HepG2 (cell line): Measurements from ENCODE around the gene CIDEA. TPM values are rescaled to one million over a fixed set of nuclear protein-coding genes. Genes with fewer than 3 reads are reported as not detected.
"Not testable (repeated sequence)": the region's sequence is repeated elsewhere in the genome, so short reads cannot be mapped to it uniquely, and the experiment has no call there.

Source experiments
- ATAC-seq: fragments of 200-7000 bp; cut with Tn5 transposase; 3 replicates; pipeline ENCODE4 v1.9.1; 2020; ENCODE audit warnings: mild to moderate bottlenecking, moderate library complexity
- BruUV-seq: library from RNA; stranded (reverse); fragments of 400-500 nt; replicated peaks from 2 replicates; lab custom pipeline; 2021; lab: Mats Ljungman, UMichigan
- CTCF ChIA-PET: fragments of 300-600 bp; formaldehyde crosslinking; extraction: SDS; loops from one replicate; lab custom pipeline; 2021; ENCODE audit warnings: low total read pairs, inconsistent platforms, low intra/inter-chr PET ratio; lab: Yijun Ruan, JAX
- POLR2A ChIA-PET: fragments of 350-600 bp; sonication (Branson Sonifier 250); formaldehyde crosslinking; loops from one replicate; lab custom pipeline; 2020; ENCODE audit warnings: antibody characterized with exemption, inconsistent platforms; lab: Yijun Ruan, JAX
- DNase-seq: peaks from one replicate; pipeline ENCODE4 v3.0.0-alpha.2; 2015; ENCODE audit warnings: low spot score
- FAIRE-seq: peaks from 3 replicates; lab custom pipeline; 2011; peaks lifted over from hg19 to GRCh38; lab: Jason Lieb, UNC
- H2AFZ ChIP-seq: one replicate; pipeline ENCODE4 v1.6.1; 2011; ENCODE audit warnings: low read length, inconsistent platforms
- H3K27ac ChIP-seq: fragments of 300-600 bp; 3 replicates; pipeline ENCODE4 v1.8.0; 2011; ENCODE audit warnings: mixed run types, mild to moderate bottlenecking, mixed read lengths, low read length, inconsistent platforms; ENCODE audit not compliant: insufficient read depth; ENCODE audit errors: extremely low read length
- H3K27me3 ChIP-seq, 2 experiments: fragments of 200-600 bp in 1 of 2; 2 replicates in 1 of 2; 3 replicates in 1 of 2; pipeline versions ENCODE4 v1.6.0 to v1.8.0; 2011; ENCODE audit warnings: low read length in 2 of 2, mild to moderate bottlenecking in 2 of 2, moderate library complexity in 2 of 2, inconsistent platforms in 1 of 2; ENCODE audit not compliant: insufficient read depth in 2 of 2, control insufficient read depth in 1 of 2
- H3K36me3 ChIP-seq, 2 experiments: fragments of 200-600 bp in 1 of 2; replicated peaks in 1 of 2; 2 replicates in 1 of 2; 3 replicates in 1 of 2; pipeline versions ENCODE4 v1.5.1 to v1.8.0; 2011; ENCODE audit warnings: low read length in 2 of 2, inconsistent platforms in 1 of 2; ENCODE audit not compliant: insufficient read depth in 2 of 2, control insufficient read depth in 1 of 2
- H3K4me1 ChIP-seq: 2 replicates; pipeline ENCODE4 v1.5.1; 2012; ENCODE audit warnings: low read length, inconsistent platforms; ENCODE audit not compliant: insufficient read depth
- H3K4me2 ChIP-seq: 2 replicates; pipeline ENCODE4 v1.6.0; 2011; ENCODE audit warnings: low read depth, low read length, inconsistent platforms
- H3K4me3 ChIP-seq, 3 experiments: fragments of 200-600 bp in 1 of 3; sonication (generic), shearing (Covaris generic) in 1 of 3; replicated peaks in 1 of 3; 2 replicates each; pipeline ENCODE4 v1.5.1; 2011 to 2016; ENCODE audit warnings: low read length in 3 of 3, inconsistent platforms in 2 of 3, low read depth in 2 of 3, mild to moderate bottlenecking in 2 of 3, control low read depth in 1 of 3, mixed read lengths in 1 of 3; ENCODE audit not compliant: insufficient read depth in 1 of 3
- H3K79me2 ChIP-seq: one replicate; pipeline ENCODE4 v1.6.1; 2011; ENCODE audit warnings: low read length, inconsistent platforms; ENCODE audit not compliant: insufficient read depth
- H3K9ac ChIP-seq: 2 replicates; pipeline ENCODE4 v1.6.0; 2011; ENCODE audit warnings: mild to moderate bottlenecking, low read depth, low read length, inconsistent platforms; ENCODE audit not compliant: insufficient read depth
- H3K9me3 ChIP-seq: 2 replicates; pipeline ENCODE4 v1.5.1; 2012; ENCODE audit warnings: mild to moderate bottlenecking, low read length
- H4K20me1 ChIP-seq: 2 replicates; pipeline ENCODE4 v1.6.0; 2011; ENCODE audit warnings: inconsistent platforms, mild to moderate bottlenecking, low read length, moderate library complexity; ENCODE audit not compliant: insufficient read depth
- MTF1 ChIP-seq: sonication (generic); formaldehyde crosslinking; IDR thresholded peaks from 2 replicates; pipeline ENCODE4 v1.5.0; 2020; ENCODE audit warnings: missing genetic modification reagents
- MYC ChIP-seq: sonication (generic); formaldehyde crosslinking; IDR thresholded peaks from 2 replicates; pipeline ENCODE4 v1.9.0; 2021; ENCODE audit warnings: missing genetic modification reagents, borderline replicate concordance
- ZNF362 ChIP-seq: sonication (generic); formaldehyde crosslinking; IDR thresholded peaks from 2 replicates; pipeline ENCODE4 v1.4.0; 2020; ENCODE audit warnings: missing genetic modification reagents, mild to moderate bottlenecking, borderline replicate concordance
- WGBS: methylation state at CpG from one replicate; pipeline ENCODE4 v1.1.6; 2017; ENCODE audit warnings: low lambda C conversion rate; 5-methylcytosine and 5-hydroxymethylcytosine counted together
- in situ Hi-C: cut with HindIII; loops from 2 replicates; pipeline ENCODE4 v1.10.0; 2017; ENCODE audit warnings: low pct_unique_long_range_greater_than_20kb; ENCODE audit not compliant: extremely low pct_ligation_motif_present
- intact Hi-C: fragments of 100-400 bp; cut with micrococcal nuclease; formaldehyde crosslinking; loops from one replicate; pipeline ENCODE4 v1.10.0; 2022; ENCODE audit not compliant: unreplicated experiment
- polyA plus RNA-seq, 8 experiments: library from polyadenylated mRNA; depleted of rRNA in 3 of 8; stranded (reverse) in 7 of 8; unstranded in 1 of 8; fragments of >200 nt; fragmentation: Illumina TruSeq in 4 of 8; extraction: Trizol in 4 of 8; gene quantifications; 2 replicates each; pipeline versions ENCODE4 v1.2.1 to v1.2.3, GENCODE V29; 2011 to 2016; ENCODE audit warnings: low read depth in 4 of 8, missing spikeins in 1 of 8, mixed read lengths in 1 of 8; ENCODE audit not compliant: insufficient read depth in 1 of 8
- total RNA-seq, 5 experiments: library from RNA; depleted of rRNA; stranded (reverse); fragments of >200 nt; fragmentation: Illumina TruSeq; extraction: Trizol; gene quantifications; 2 replicates each; pipeline ENCODE4 v1.2.3, GENCODE V29; 2016; ENCODE audit warnings: low read depth in 1 of 5

Gene CIDEA
- total and polyA plus RNA-seq, 2 of the 13 experiments (the other 11 are each of a cell fraction or from before 2014, with no cell fraction given) = not detected

GRCh38 chr18:12230561-12230960, 23.6 kb upstream of the CIDEA start:
- POLR2A ChIA-PET, H3K36me3 ChIP-seq, ATAC-seq, FAIRE-seq, H3K4me1 ChIP-seq, CTCF ChIA-PET, BruUV-seq, H3K4me3 ChIP-seq, H3K9ac ChIP-seq, DNase-seq, intact Hi-C loops, H2AFZ ChIP-seq, H3K9me3 ChIP-seq, H3K4me2 ChIP-seq, H3K79me2 ChIP-seq, H4K20me1 ChIP-seq, H3K27ac ChIP-seq: not testable (repeated sequence)
- peaks cover 0 to 13% of the 10 kb centered on the region in 2 experiments; a peak in 2 of 5 replicates for H3K27me3 ChIP-seq
- in situ Hi-C loops = loop anchor here (10.0 kb wide), 2 partner anchors 76 to 1626 kb away; no protein-coding TSS in a partner anchor
- 53% methylated on average over 8 of the region's 8 CpGs for WGBS

- TF ChIP-seq MYC (CRISPR knock-in tag) = no peak
- TF ChIP-seq ZNF362 = no peak
- no peak for TF ChIP-seq MTF1
- ChIA-PET POLR2A (interaction anchor here (0.5 kb wide), 1 partner anchor 231 kb away, joined by 3 read pairs; no protein-coding TSS in a partner anchor), CTCF (no interaction called here)
- in situ Hi-C loops = loop anchor here (10.0 kb wide), 2 partner anchors 76 to 1626 kb away; no protein-coding TSS in a partner anchor
- DNase-seq (no peak), ATAC-seq (no peak), FAIRE-seq (no peak)
- no peak overlapping the region for H3K9ac ChIP-seq
- no peaks in the 10 kb centered on the region for H3K4me1 ChIP-seq
- H3K9me3 ChIP-seq = no peaks in the 10 kb centered on the region
- H2AFZ ChIP-seq = no peak overlapping the region
- H3K27ac ChIP-seq = no peak overlapping the region
- H3K27me3 ChIP-seq = peaks cover 0 to 19% of the 10 kb centered on the region in 2 experiments; a peak in 2 of 5 replicates
- H3K79me2 ChIP-seq = no peaks in the 10 kb centered on the region
- BruUV-seq = no TSS peak
- no peaks in the 10 kb centered on the region for H4K20me1 ChIP-seq
- H3K4me3 ChIP-seq = no peak overlapping the region
- no peak overlapping the region for H3K4me2 ChIP-seq
- H3K36me3 ChIP-seq = no peaks in the 10 kb centered on the region
- WGBS = 54% methylated on average over 11 of the region's 17 CpGs
- intact Hi-C loops = no loop called here
These were observed 22.9 kb upstream of the CIDEA start for GRCh38 chr18:12231040-12231882.
